IMR-90 (cell line): ENCODE measurements around the gene FOXC1. TPM values are rescaled to one million over a fixed set of nuclear protein-coding genes. Genes with fewer than 3 reads are reported as not detected.

Source experiments
- ATAC-seq: fragments of 200-7000 bp; cut with Tn5 transposase; 2 replicates; pipeline ENCODE4 v1.9.1; 2020; ENCODE audit warnings: low read depth, mild to moderate bottlenecking, moderate library complexity
- BruUV-seq: library from RNA; stranded (reverse); fragments of 400-500 nt; replicated peaks from 2 replicates; lab custom pipeline; 2021; lab: Mats Ljungman, UMichigan
- CTCF ChIA-PET: fragments of 300-600 bp; formaldehyde crosslinking; extraction: SDS; loops from one replicate; lab custom pipeline; 2021; ENCODE audit warnings: antibody characterized with exemption; lab: Yijun Ruan, JAX
- POLR2A ChIA-PET: fragments of 300-600 bp; sonication (Branson Sonifier 250); formaldehyde crosslinking; loops from one replicate; lab custom pipeline; 2022; ENCODE audit warnings: antibody characterized with exemption; ENCODE audit not compliant: unreplicated experiment; lab: Charles Lee
- DNase-seq: peaks from one replicate; pipeline ENCODE4 v3.0.0; 2013
- H2AFZ ChIP-seq: replicated peaks from 2 replicates; pipeline ENCODE3; 2013; ENCODE audit warnings: low read length, mild to moderate bottlenecking; ENCODE audit not compliant: poor library complexity
- H2AK5ac ChIP-seq: 2 replicates; pipeline ENCODE4 v1.6.1; 2013; ENCODE audit warnings: low read depth, low read length, inconsistent platforms
- H2AK9ac ChIP-seq: replicated peaks from 2 replicates; pipeline ENCODE3; 2013; ENCODE audit warnings: mild to moderate bottlenecking, low read depth, low read length, moderate library complexity; ENCODE audit not compliant: poor library complexity
- H2BK120ac ChIP-seq: 2 replicates; pipeline ENCODE4 v1.6.1; 2013; ENCODE audit warnings: low read depth, low read length, inconsistent platforms
- H2BK15ac ChIP-seq: 3 replicates; pipeline ENCODE4 v1.6.1; 2013; ENCODE audit warnings: low read depth, low read length, inconsistent platforms
- H2BK20ac ChIP-seq: 2 replicates; pipeline ENCODE4 v1.6.1; 2013; ENCODE audit warnings: low read depth, mild to moderate bottlenecking, inconsistent platforms, low read length, moderate library complexity
- H2BK5ac ChIP-seq: 2 replicates; pipeline ENCODE4 v1.6.1; 2013; ENCODE audit warnings: mild to moderate bottlenecking, low read depth, low read length, inconsistent platforms; ENCODE audit not compliant: poor library complexity, severe bottlenecking
- H3K14ac ChIP-seq: replicated peaks from 2 replicates; pipeline ENCODE4 v1.6.1; 2013; ENCODE audit warnings: low read depth, low read length, inconsistent platforms
- H3K18ac ChIP-seq: 2 replicates; pipeline ENCODE4 v1.6.1; 2013; ENCODE audit warnings: low read depth, low read length, control low read depth
- H3K23ac ChIP-seq: 2 replicates; pipeline ENCODE4 v1.6.1; 2013; ENCODE audit warnings: low read depth, low read length, inconsistent platforms
- H3K27ac ChIP-seq: 2 replicates; pipeline ENCODE4 v1.5.1; 2013; ENCODE audit warnings: mild to moderate bottlenecking, control low read depth, low read length; ENCODE audit not compliant: insufficient read depth
- H3K27me3 ChIP-seq: 2 replicates; pipeline ENCODE4 v1.6.1; 2013; ENCODE audit warnings: low read length; ENCODE audit not compliant: control insufficient read depth, insufficient read depth
- H3K36me3 ChIP-seq: 2 replicates; pipeline ENCODE4 v1.6.1; 2013; ENCODE audit warnings: low read length, mixed read lengths; ENCODE audit not compliant: control insufficient read depth, insufficient read depth
- H3K4ac ChIP-seq: 2 replicates; pipeline ENCODE4 v1.6.1; 2013; ENCODE audit warnings: low read depth, low read length, inconsistent platforms
- H3K4me1 ChIP-seq: 2 replicates; pipeline ENCODE4 v1.6.1; 2013; ENCODE audit warnings: low read length, mixed read lengths; ENCODE audit not compliant: control insufficient read depth, insufficient read depth
- H3K4me2 ChIP-seq: 2 replicates; pipeline ENCODE4 v1.6.1; 2013; ENCODE audit warnings: low read depth, mild to moderate bottlenecking, control low read depth, low read length, moderate library complexity
- H3K4me3 ChIP-seq: 2 replicates; pipeline ENCODE4 v1.5.1; 2013; ENCODE audit warnings: low read depth, mild to moderate bottlenecking, control low read depth, low read length, moderate library complexity; ENCODE audit not compliant: insufficient read depth
- H3K56ac ChIP-seq: 2 replicates; pipeline ENCODE4 v1.6.1; 2013; ENCODE audit warnings: low read length, inconsistent platforms; ENCODE audit not compliant: insufficient read depth; ENCODE audit errors: extremely low read depth
- H3K79me1 ChIP-seq, 2 experiments: 2 replicates each; pipeline ENCODE4 v1.6.1; 2013; ENCODE audit warnings: low read length in 2 of 2, inconsistent platforms in 1 of 2, low read depth in 1 of 2
- H3K9ac ChIP-seq: 2 replicates; pipeline ENCODE4 v1.6.1; 2013; ENCODE audit warnings: low read depth, low read length, control low read depth
- H3K9me1 ChIP-seq: 2 replicates; pipeline ENCODE4 v1.6.1; 2013; ENCODE audit warnings: low read length, inconsistent platforms; ENCODE audit not compliant: insufficient read depth
- H3K9me3 ChIP-seq: 2 replicates; pipeline ENCODE4 v1.6.1; 2013; ENCODE audit warnings: low read length; ENCODE audit not compliant: control insufficient read depth, insufficient read depth
- H4K20me1 ChIP-seq: 2 replicates; pipeline ENCODE4 v1.6.1; 2013; ENCODE audit warnings: low read length, inconsistent platforms; ENCODE audit not compliant: insufficient read depth
- H4K5ac ChIP-seq: 2 replicates; pipeline ENCODE4 v1.6.1; 2013; ENCODE audit warnings: mild to moderate bottlenecking, low read depth, low read length, control low read depth
- H4K8ac ChIP-seq, 2 experiments: 2 replicates each; pipeline ENCODE4 v1.6.1; 2013; ENCODE audit warnings: low read depth in 2 of 2, low read length in 2 of 2, control low read depth in 1 of 2, inconsistent platforms in 1 of 2
- H4K91ac ChIP-seq: 2 replicates; pipeline ENCODE4 v1.6.1; 2013; ENCODE audit warnings: low read depth, low read length, inconsistent platforms; ENCODE audit not compliant: insufficient read depth
- BHLHE40 ChIP-seq: fragments of 150-350 bp; IDR thresholded peaks from 2 replicates; pipeline ENCODE4 v1.6.1; 2016; ENCODE audit warnings: mild to moderate bottlenecking, low read depth, low read length
- CEBPB ChIP-seq: IDR thresholded peaks from 2 replicates; pipeline ENCODE4 v1.6.1; 2012; ENCODE audit warnings: low read depth, low read length, improper control_type of control experiment
- CHD1 ChIP-seq: IDR thresholded peaks from 2 replicates; pipeline ENCODE4 v1.6.1; 2012; ENCODE audit warnings: low read depth, low read length, improper control_type of control experiment
- CTCF ChIP-seq: conservative IDR thresholded peaks from 2 replicates; pipeline ENCODE4 v1.5.1; 2012; ENCODE audit warnings: mild to moderate bottlenecking, low read depth, low read length, improper control_type of control experiment
- ELK1 ChIP-seq: fragments of 150-350 bp; IDR thresholded peaks from 2 replicates; pipeline ENCODE4 v1.6.1; 2016; ENCODE audit warnings: low read depth, mild to moderate bottlenecking, low read length, moderate library complexity, borderline replicate concordance
- FOS ChIP-seq: fragments of 150-350 bp; IDR thresholded peaks from 2 replicates; pipeline ENCODE4 v1.6.1; 2016; ENCODE audit warnings: low read depth, low read length
- MAFK ChIP-seq: IDR thresholded peaks from 2 replicates; pipeline ENCODE4 v1.6.1; 2012; ENCODE audit warnings: low read depth, low read length, improper control_type of control experiment
- MAZ ChIP-seq: IDR thresholded peaks from 2 replicates; pipeline ENCODE4 v1.6.1; 2012; ENCODE audit warnings: low read depth, mild to moderate bottlenecking, low read length, improper control_type of control experiment, moderate library complexity, borderline replicate concordance
- MXI1 ChIP-seq: IDR thresholded peaks from 2 replicates; pipeline ENCODE4 v1.6.1; 2012; ENCODE audit warnings: low read depth, mild to moderate bottlenecking, low read length, moderate library complexity, borderline replicate concordance
- NFE2L2 ChIP-seq: fragments of 150-350 bp; IDR thresholded peaks from 2 replicates; pipeline ENCODE4 v1.6.1; 2016; ENCODE audit warnings: low read depth, mild to moderate bottlenecking, low read length
- POLR2A ChIP-seq: IDR thresholded peaks from 2 replicates; pipeline ENCODE4 v1.6.1; 2012; ENCODE audit warnings: mild to moderate bottlenecking, low read depth, low read length
- RAD21 ChIP-seq: IDR thresholded peaks from 2 replicates; pipeline ENCODE4 v1.6.1; 2012; ENCODE audit warnings: low read length, improper control_type of control experiment
- RCOR1 ChIP-seq: IDR thresholded peaks from 2 replicates; pipeline ENCODE4 v1.6.1; 2012; ENCODE audit warnings: mild to moderate bottlenecking, low read length, improper control_type of control experiment; ENCODE audit not compliant: insufficient replicate concordance
- RFX5 ChIP-seq: IDR thresholded peaks from 2 replicates; pipeline ENCODE4 v1.8.0; 2012; ENCODE audit warnings: low read depth, mild to moderate bottlenecking, low read length, moderate library complexity
- USF2 ChIP-seq: fragments of 150-350 bp; IDR thresholded peaks from 2 replicates; pipeline ENCODE4 v1.6.1; 2017; ENCODE audit warnings: mild to moderate bottlenecking, antibody characterized with exemption, low read length, low read depth
- WGBS, 2 experiments: methylation state at CpG; one replicate each; pipeline versions ENCODE4 v1.1.5 to v1.1.7; 2013; ENCODE audit warnings: missing lambda C conversion rate in 2 of 2; ENCODE audit not compliant: insufficient read length in 1 of 2; ENCODE audit errors: extremely low coverage in 2 of 2; 5-methylcytosine and 5-hydroxymethylcytosine counted together
- dilution Hi-C: fragments of 300-500 bp; cut with HindIII; formaldehyde crosslinking; loops from one replicate; pipeline ENCODE4 v1.14.3; 2018; ENCODE audit warnings: low sequenced_read_pairs; ENCODE audit not compliant: unreplicated experiment
- in situ Hi-C: fragments of 300-500 bp; cut with MboI; formaldehyde crosslinking; loops from 3 replicates; pipeline ENCODE4 v1.14.3; 2019; ENCODE audit warnings: low sequenced_read_pairs, inconsistent platforms, mixed read lengths
- intact Hi-C: fragments of 100-400 bp; cut with micrococcal nuclease; formaldehyde crosslinking; loops from 2 replicates; pipeline ENCODE4 v1.10.0; 2022
- polyA plus RNA-seq, 3 experiments: library from polyadenylated mRNA; depleted of rRNA; stranded (reverse); fragments of >200 nt; gene quantifications; 2 replicates each; pipeline ENCODE4 v1.2.3, GENCODE V29; 2012; ENCODE audit warnings: low replicate concordance in 1 of 3
- total RNA-seq: library from RNA; depleted of rRNA; stranded (reverse); fragments of >200 nt; gene quantifications from 2 replicates; pipeline ENCODE4 v1.2.3, GENCODE V29; 2012

The FOXC1 gene
- total and polyA plus RNA-seq, 2 of the 4 experiments (the other 2 are of a cell fraction): 1.3 to 4.0 TPM

- H2BK15ac ChIP-seq: no peak overlapping the region
- 68% methylated on average over 3 of the region's 6 CpGs; no CpG with 5 or more reads in 1 of the 2 experiments for WGBS, 2 experiments
- H3K79me1 ChIP-seq: no peaks in the 10 kb centered on the region
- no peak overlapping the region for H3K4ac ChIP-seq
- H3K23ac ChIP-seq: no peak overlapping the region; the same call in 1 of the 2 replicates
- H3K9ac ChIP-seq: no peak overlapping the region
- ChIA-PET POLR2A (no interaction called here), CTCF (interaction anchor here (0.7 kb wide), 1 partner anchor 1087 kb away, joined by 3 read pairs; no protein-coding TSS in a partner anchor)
- peaks cover 35% of the 10 kb centered on the region for H3K27me3 ChIP-seq
- H2BK20ac ChIP-seq: no peak overlapping the region
- no peak overlapping the region for H2BK5ac ChIP-seq
- DNase-seq (no peak), ATAC-seq (no peak)
- dilution Hi-C loops: no loop called here
- H3K56ac ChIP-seq: no peak overlapping the region
- H3K9me3 ChIP-seq: peaks cover 3% of the 10 kb centered on the region
- H3K9me1 ChIP-seq: no peaks in the 10 kb centered on the region
- no peaks in the 10 kb centered on the region for H3K36me3 ChIP-seq
- H4K8ac ChIP-seq: no peak overlapping the region
- BruUV-seq: no TSS peak
- no peaks in the 10 kb centered on the region for H4K20me1 ChIP-seq
- TF ChIP-seq BHLHE40 (no peak), NFE2L2 (no peak), POLR2A (no peak), CTCF (no peak), MXI1 (no peak), FOS (no peak), CHD1 (no peak), RFX5 (no peak), RAD21 (no peak), CEBPB (no peak), MAFK (no peak), RCOR1 (no peak), MAZ (no peak), USF2 (no peak), ELK1 (no peak)
- no peak overlapping the region for H3K4me3 ChIP-seq
- H2AK5ac ChIP-seq: no peak overlapping the region
- H2AK9ac ChIP-seq: no peak overlapping the region
- no peak overlapping the region for H4K5ac ChIP-seq
- peaks cover 4% of the 10 kb centered on the region; the same call in 1 of the 2 replicates for H3K4me1 ChIP-seq
- H3K4me2 ChIP-seq: no peak overlapping the region
- H3K18ac ChIP-seq: no peak overlapping the region
- H3K27ac ChIP-seq: no peak overlapping the region
- in situ Hi-C loops: loop anchor here (5.0 to 10.0 kb wide), 4 partner anchors 513 to 1163 kb away; partner anchors contain the start of gene MYLK4
- no peak overlapping the region for H3K14ac ChIP-seq
- H4K91ac ChIP-seq: no peak overlapping the region
- H2BK120ac ChIP-seq: no peak overlapping the region
- H2AFZ ChIP-seq: no peak overlapping the region
- intact Hi-C loops: no loop called here
Measured at GRCh38 chr6:1591926-1592325, 17.8 kb upstream of the FOXC1 start.
